ENCODE data around the gene TPGS1.

- TF ChIP-seq, protein P1, sequence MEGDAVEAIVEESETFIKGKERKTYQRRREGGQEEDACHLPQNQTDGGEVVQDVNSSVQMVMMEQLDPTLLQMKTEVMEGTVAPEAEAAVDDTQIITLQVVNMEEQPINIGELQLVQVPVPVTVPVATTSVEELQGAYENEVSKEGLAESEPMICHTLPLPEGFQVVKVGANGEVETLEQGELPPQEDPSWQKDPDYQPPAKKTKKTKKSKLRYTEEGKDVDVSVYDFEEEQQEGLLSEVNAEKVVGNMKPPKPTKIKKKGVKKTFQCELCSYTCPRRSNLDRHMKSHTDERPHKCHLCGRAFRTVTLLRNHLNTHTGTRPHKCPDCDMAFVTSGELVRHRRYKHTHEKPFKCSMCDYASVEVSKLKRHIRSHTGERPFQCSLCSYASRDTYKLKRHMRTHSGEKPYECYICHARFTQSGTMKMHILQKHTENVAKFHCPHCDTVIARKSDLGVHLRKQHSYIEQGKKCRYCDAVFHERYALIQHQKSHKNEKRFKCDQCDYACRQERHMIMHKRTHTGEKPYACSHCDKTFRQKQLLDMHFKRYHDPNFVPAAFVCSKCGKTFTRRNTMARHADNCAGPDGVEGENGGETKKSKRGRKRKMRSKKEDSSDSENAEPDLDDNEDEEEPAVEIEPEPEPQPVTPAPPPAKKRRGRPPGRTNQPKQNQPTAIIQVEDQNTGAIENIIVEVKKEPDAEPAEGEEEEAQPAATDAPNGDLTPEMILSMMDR (IDR thresholded peaks at IDR 0.05): no peak
- no peak for TF ChIP-seq POLR2A (IDR thresholded peaks at IDR 0.05)
These were observed 12.9 kb upstream of the TPGS1 start for GRCh38 chr19:494171-495080.
